ENCODE data around the gene PLCD4.

PLCD4 gene

DNA sequence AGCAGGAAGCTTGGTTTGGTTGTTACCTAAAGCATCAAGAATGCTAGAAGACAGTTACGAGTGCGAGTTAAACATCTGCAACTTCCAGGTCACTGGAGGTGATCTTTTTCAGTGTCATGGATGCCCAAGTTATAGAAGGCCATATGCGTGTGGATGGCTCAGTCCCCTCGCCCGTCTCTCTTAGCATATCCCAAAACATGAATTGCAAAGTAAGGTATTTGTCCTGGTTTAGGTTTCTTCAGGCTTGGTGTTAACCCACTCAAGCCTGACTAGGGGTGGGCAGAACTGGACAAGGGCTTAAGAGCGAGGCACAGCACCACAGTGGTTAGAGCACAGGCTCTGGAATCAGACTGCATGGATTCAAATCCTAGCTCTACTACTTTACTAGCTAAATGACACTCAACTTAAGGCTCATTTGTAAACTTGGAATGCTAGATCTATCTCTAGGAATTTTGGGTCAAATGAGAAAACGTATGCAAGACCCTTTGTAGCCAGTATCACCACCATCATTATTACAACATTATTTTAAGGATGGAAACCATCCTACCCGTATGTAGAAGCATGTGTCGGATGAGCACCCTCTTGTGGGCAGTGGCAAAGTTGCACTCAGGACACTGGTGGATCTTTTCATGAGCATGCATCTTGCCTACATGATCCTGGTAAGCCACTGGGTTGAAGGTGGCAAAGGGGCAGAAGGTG, 40.5 kb downstream of the PLCD4 start:
- no peak overlapping the region for H3K4me3 ChIP-seq
- TF ChIP-seq, protein P1, sequence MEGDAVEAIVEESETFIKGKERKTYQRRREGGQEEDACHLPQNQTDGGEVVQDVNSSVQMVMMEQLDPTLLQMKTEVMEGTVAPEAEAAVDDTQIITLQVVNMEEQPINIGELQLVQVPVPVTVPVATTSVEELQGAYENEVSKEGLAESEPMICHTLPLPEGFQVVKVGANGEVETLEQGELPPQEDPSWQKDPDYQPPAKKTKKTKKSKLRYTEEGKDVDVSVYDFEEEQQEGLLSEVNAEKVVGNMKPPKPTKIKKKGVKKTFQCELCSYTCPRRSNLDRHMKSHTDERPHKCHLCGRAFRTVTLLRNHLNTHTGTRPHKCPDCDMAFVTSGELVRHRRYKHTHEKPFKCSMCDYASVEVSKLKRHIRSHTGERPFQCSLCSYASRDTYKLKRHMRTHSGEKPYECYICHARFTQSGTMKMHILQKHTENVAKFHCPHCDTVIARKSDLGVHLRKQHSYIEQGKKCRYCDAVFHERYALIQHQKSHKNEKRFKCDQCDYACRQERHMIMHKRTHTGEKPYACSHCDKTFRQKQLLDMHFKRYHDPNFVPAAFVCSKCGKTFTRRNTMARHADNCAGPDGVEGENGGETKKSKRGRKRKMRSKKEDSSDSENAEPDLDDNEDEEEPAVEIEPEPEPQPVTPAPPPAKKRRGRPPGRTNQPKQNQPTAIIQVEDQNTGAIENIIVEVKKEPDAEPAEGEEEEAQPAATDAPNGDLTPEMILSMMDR (IDR thresholded peaks at IDR 0.05) = peak; percentile 62
- no peak for DNase-seq (ENCODE audit: low spot score)
- H3K27ac ChIP-seq = no peak overlapping the region

DNA sequence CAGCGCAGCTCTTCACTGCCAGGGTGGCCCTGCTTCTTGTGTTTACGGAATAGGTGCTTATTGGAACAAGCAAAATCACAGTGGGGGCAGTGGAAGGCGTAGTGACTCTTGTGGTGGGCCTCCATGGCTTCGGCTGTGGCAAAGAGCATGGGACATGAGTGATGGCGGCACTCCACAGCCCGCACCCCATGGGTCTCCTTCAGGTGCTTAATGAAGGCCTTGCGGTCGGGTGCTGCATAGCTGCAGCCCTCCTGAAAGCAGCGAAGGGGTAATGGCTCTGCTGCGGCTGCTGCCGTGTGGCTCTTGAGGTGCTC, 41.0 kb downstream of the PLCD4 start:
- H3K4me3 ChIP-seq = no peak overlapping the region
- TF ChIP-seq, protein P1 (IDR thresholded peaks at IDR 0.05) = no peak
- DNase-seq (ENCODE audit: low spot score) = no peak
- no peak overlapping the region for H3K27ac ChIP-seq

- H3K4me3 ChIP-seq = no peak overlapping the region
- no peak overlapping the region for H3K27ac ChIP-seq
- TF ChIP-seq, protein P1 (IDR thresholded peaks at IDR 0.05) = no peak
- DNase-seq (ENCODE audit: low spot score) = no peak
These were observed 48.1 kb downstream of the PLCD4 start for GRCh38 chr2:218655751-218656150.

- peak overlapping the region; percentile 91 for H3K4me3 ChIP-seq
- TF ChIP-seq, protein P1 (IDR thresholded peaks at IDR 0.05) = no peak
- no peak for DNase-seq (ENCODE audit: low spot score)
- H3K27ac ChIP-seq = peak overlapping the region; percentile 51 to 80
These were observed 51.1 kb downstream of the PLCD4 start for GRCh38 chr2:218658671-218659257.

DNA sequence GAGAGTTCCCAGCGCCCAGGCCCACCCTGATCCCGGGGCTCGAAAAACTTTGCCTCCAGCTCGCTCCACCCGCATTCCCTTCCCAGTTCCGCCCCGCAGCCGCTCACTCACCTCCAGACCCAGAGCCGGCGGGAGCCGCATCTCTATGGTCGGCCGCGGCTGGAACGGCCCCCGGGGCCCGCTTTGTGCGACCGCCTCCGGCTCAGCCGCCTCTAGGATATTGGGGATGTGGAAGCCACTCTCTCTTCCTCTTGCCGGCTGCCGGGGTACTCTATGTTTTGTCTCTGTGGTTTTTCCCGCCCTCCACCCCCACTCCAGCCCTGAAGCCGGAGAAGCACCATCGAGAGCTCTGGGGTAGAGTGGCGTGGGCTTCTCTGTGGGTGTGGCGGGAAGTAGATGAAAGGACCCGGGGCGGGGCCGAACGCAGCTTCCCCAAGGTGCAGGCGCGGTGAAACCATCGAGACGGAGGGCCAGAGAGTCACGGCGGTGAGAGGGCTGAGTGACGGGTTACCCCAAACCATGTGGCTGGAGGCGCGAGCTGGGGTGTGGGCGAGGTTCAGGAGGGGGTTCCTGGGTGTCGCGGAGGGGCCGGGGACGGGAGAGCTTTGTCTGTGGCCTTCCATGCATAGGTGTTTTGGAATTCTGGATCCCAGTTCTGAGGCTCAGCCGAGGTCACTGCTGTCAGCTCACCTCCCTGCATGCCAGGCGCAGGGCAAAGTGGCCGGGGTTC, 51.7 kb downstream of the PLCD4 start, which contains the start of the genes BCS1L and ZNF142:
TSS of gene BCS1L (plus strand) at position 426 of the 730 bp plus-strand sequence. CDS start 1,305 bp downstream, outside the sequence.
TSS of gene ZNF142 (minus strand) at position 366 of the 730 bp plus-strand sequence. CDS start 3,194 bp downstream, outside the sequence.
- Histone ChIP-seq H3K4me3 (peak within 1 kb of the TSS; percentile 91), H3K27ac (peak within 1 kb of the TSS; percentile 51 to 80)
- TF ChIP-seq, protein P1 (IDR thresholded peaks at IDR 0.05) = no peak
- DNase-seq (ENCODE audit: low spot score) = peak; percentile 87

DNA sequence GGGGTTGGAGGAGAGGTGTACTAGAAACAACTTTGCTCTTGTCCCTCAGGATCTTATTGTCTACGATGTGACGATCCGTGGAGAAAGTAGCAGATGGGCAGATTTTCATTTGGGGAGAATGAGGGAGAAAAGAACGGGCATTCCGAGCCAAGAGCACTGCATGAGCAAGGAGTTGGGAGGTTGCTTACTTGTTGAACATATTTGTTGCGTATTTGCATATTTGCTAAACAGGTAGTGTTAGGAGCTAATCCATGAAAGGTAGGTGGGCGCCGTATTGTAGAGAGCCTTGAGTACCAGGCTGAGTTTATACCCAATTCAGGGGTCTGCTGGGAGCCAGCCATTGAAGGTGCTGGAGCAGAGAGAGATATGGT, 52.3 kb downstream of the PLCD4 start:
- DNase-seq (ENCODE audit: low spot score) = no peak
- TF ChIP-seq, protein P1 (IDR thresholded peaks at IDR 0.05) = no peak
- H3K4me3 ChIP-seq = peak overlapping the region; percentile 91
- peak overlapping the region in 1 of 2 donors; percentile 80 for H3K27ac ChIP-seq

Data from coronary artery (tissue), 2 donors.